H1 (cell line): ENCODE results near the gene SPDYC. TPM values are rescaled to one million over a fixed set of nuclear protein-coding genes. Genes with fewer than 3 reads are reported as not detected.

Source experiments
- CTCF ChIA-PET: fragments of 300-600 bp; sonication (Branson Sonifier 250); formaldehyde crosslinking; loops from one replicate; lab custom pipeline; 2021; ENCODE audit not compliant: partially characterized antibody; lab: Charles Lee
- POLR2A ChIA-PET: fragments of 300-600 bp; sonication (Branson Sonifier 250); formaldehyde crosslinking; loops from one replicate; lab custom pipeline; 2021; ENCODE audit warnings: inconsistent platforms; ENCODE audit not compliant: partially characterized antibody; lab: Charles Lee
- DNase-seq, 2 experiments: peaks; one replicate each; pipeline versions ENCODE4 v3.0.0 to v3.0.0-alpha.2; 2010 to 2022; ENCODE audit warnings: low spot score in 2 of 2, low read depth in 1 of 2, mixed read lengths in 1 of 2
- FAIRE-seq: peaks from 2 replicates; lab custom pipeline; 2011; peaks lifted over from hg19 to GRCh38; lab: Jason Lieb, UNC
- H2AFZ ChIP-seq: 2 replicates; pipeline ENCODE4 v1.8.1; 2012; ENCODE audit warnings: low read length, inconsistent platforms
- H2AK5ac ChIP-seq: 2 replicates; pipeline ENCODE4 v1.6.1; 2013; ENCODE audit warnings: low read depth, low read length
- H2BK120ac ChIP-seq: replicated peaks from 2 replicates; pipeline ENCODE3; 2013; ENCODE audit warnings: low read depth, low read length, inconsistent platforms
- H2BK12ac ChIP-seq: 2 replicates; pipeline ENCODE4 v1.6.1; 2013; ENCODE audit warnings: low read depth, low read length
- H2BK15ac ChIP-seq: 2 replicates; pipeline ENCODE4 v1.6.1; 2013; ENCODE audit warnings: low read length
- H2BK20ac ChIP-seq: 2 replicates; pipeline ENCODE4 v1.6.1; 2013; ENCODE audit warnings: low read length
- H2BK5ac ChIP-seq: 2 replicates; pipeline ENCODE4 v1.6.1; 2013; ENCODE audit warnings: low read depth, low read length
- H3K14ac ChIP-seq: 2 replicates; pipeline ENCODE4 v1.6.1; 2013; ENCODE audit warnings: inconsistent platforms; ENCODE audit not compliant: insufficient read length
- H3K18ac ChIP-seq: 2 replicates; pipeline ENCODE4 v1.6.1; 2013; ENCODE audit warnings: low read length; ENCODE audit errors: extremely low read depth
- H3K23ac ChIP-seq: 2 replicates; pipeline ENCODE4 v1.6.1; 2013; ENCODE audit warnings: inconsistent platforms; ENCODE audit not compliant: insufficient read length
- H3K23me2 ChIP-seq: 2 replicates; pipeline ENCODE4 v1.6.1; 2013; ENCODE audit warnings: low read depth, low read length
- H3K27ac ChIP-seq: 2 replicates; pipeline ENCODE4 v1.6.1; 2011; ENCODE audit warnings: low read depth, low read length, inconsistent platforms
- H3K27me3 ChIP-seq, 4 experiments: replicated peaks in 1 of 4; 1 replicate in 1 of 4; 2 replicates in 3 of 4; pipeline versions ENCODE4 v1.6.1 to v1.8.1; 2011 to 2013; ENCODE audit warnings: low read length in 3 of 4, mild to moderate bottlenecking in 3 of 4, inconsistent platforms in 2 of 4, mixed read lengths in 2 of 4, moderate library complexity in 1 of 4; ENCODE audit not compliant: control insufficient read depth in 3 of 4, insufficient read depth in 3 of 4; ENCODE audit errors: extremely low read depth in 1 of 4
- H3K36me3 ChIP-seq, 4 experiments: 2 replicates each; pipeline versions ENCODE4 v1.6.1 to v1.8.1; 2011 to 2013; ENCODE audit warnings: mild to moderate bottlenecking in 4 of 4, low read length in 3 of 4, moderate library complexity in 2 of 4, control low read depth in 1 of 4, inconsistent platforms in 1 of 4; ENCODE audit not compliant: insufficient read depth in 4 of 4, control insufficient read depth in 2 of 4
- H3K4ac ChIP-seq: replicated peaks from 2 replicates; pipeline ENCODE3; 2013; ENCODE audit warnings: low read length, low read depth, mixed read lengths, inconsistent platforms; ENCODE audit not compliant: insufficient read length
- H3K4me1 ChIP-seq, 4 experiments: replicated peaks in 1 of 4; 1 replicate in 1 of 4; 2 replicates in 3 of 4; pipeline versions ENCODE4 v1.6.1 to v1.8.1; 2011 to 2013; ENCODE audit warnings: low read length in 3 of 4, inconsistent platforms in 2 of 4, mixed read lengths in 1 of 4; ENCODE audit not compliant: insufficient read depth in 4 of 4, control insufficient read depth in 3 of 4
- H3K4me2 ChIP-seq, 2 experiments: 2 replicates each; pipeline versions ENCODE4 v1.6.1 to v1.8.1; 2011 to 2013; ENCODE audit warnings: low read depth in 2 of 2, low read length in 2 of 2, control low read depth in 1 of 2, inconsistent platforms in 1 of 2, mild to moderate bottlenecking in 1 of 2; ENCODE audit not compliant: insufficient read depth in 1 of 2
- H3K4me3 ChIP-seq, 4 experiments: fragments of 200-600, 300-600 bp in 1 of 4; sonication (generic), shearing (Covaris generic), sonication (Bioruptor Twin) in 1 of 4; 2 replicates each; pipeline versions ENCODE4 v1.5.1 to v1.8.1; 2011 to 2016; ENCODE audit warnings: low read length in 4 of 4, low read depth in 3 of 4, control low read depth in 2 of 4, inconsistent platforms in 2 of 4, mild to moderate bottlenecking in 2 of 4, mixed read lengths in 1 of 4, moderate library complexity in 1 of 4; ENCODE audit not compliant: insufficient read depth in 2 of 4; ENCODE audit errors: extremely low read depth in 1 of 4
- H3K56ac ChIP-seq: replicated peaks from 2 replicates; pipeline ENCODE3; 2013; ENCODE audit warnings: low read depth, mild to moderate bottlenecking, mixed read lengths, low read length, inconsistent platforms; ENCODE audit not compliant: insufficient read length
- H3K79me1 ChIP-seq: 2 replicates; pipeline ENCODE4 v1.6.1; 2013; ENCODE audit warnings: low read depth, low read length, control low read depth
- H3K79me2 ChIP-seq, 2 experiments: 2 replicates each; pipeline versions ENCODE4 v1.6.1 to v1.8.1; 2012 to 2013; ENCODE audit warnings: low read length in 2 of 2, mild to moderate bottlenecking in 2 of 2, inconsistent platforms in 1 of 2; ENCODE audit not compliant: insufficient read depth in 2 of 2, control insufficient read depth in 1 of 2
- H3K9ac ChIP-seq, 4 experiments: replicated peaks in 1 of 4; 1 replicate in 1 of 4; 2 replicates in 3 of 4; pipeline versions ENCODE4 v1.6.1 to v1.8.1; 2011 to 2013; ENCODE audit warnings: low read depth in 3 of 4, low read length in 3 of 4, control low read depth in 2 of 4, mild to moderate bottlenecking in 2 of 4, moderate library complexity in 2 of 4, inconsistent platforms in 1 of 4; ENCODE audit errors: extremely low read depth in 1 of 4
- H3K9me3 ChIP-seq, 2 experiments: 2 replicates each; pipeline versions ENCODE4 v1.6.1 to v1.8.1; 2012 to 2013; ENCODE audit warnings: mild to moderate bottlenecking in 2 of 2, moderate library complexity in 2 of 2, control low read depth in 1 of 2, inconsistent platforms in 1 of 2, low read depth in 1 of 2, low read length in 1 of 2, mixed read lengths in 1 of 2; ENCODE audit not compliant: insufficient read depth in 2 of 2
- H4K20me1 ChIP-seq, 2 experiments: replicated peaks in 1 of 2; 2 replicates each; pipeline versions ENCODE3 to v1.8.1; 2011 to 2013; ENCODE audit warnings: inconsistent platforms in 2 of 2, low read length in 2 of 2, mild to moderate bottlenecking in 1 of 2; ENCODE audit not compliant: insufficient read depth in 2 of 2, control insufficient read depth in 1 of 2
- H4K5ac ChIP-seq: 2 replicates; pipeline ENCODE4 v1.6.1; 2013; ENCODE audit warnings: low read length, low read depth, mixed read lengths, inconsistent platforms; ENCODE audit not compliant: insufficient read length
- H4K8ac ChIP-seq: 2 replicates; pipeline ENCODE4 v1.8.0; 2013; ENCODE audit warnings: mild to moderate bottlenecking, moderate library complexity, low read length, inconsistent platforms; ENCODE audit not compliant: insufficient read depth; ENCODE audit errors: extremely low read depth
- H4K91ac ChIP-seq: replicated peaks from 2 replicates; pipeline ENCODE3; 2013; ENCODE audit warnings: low read length, mixed read lengths, inconsistent platforms; ENCODE audit not compliant: insufficient read length
- BACH1 ChIP-seq: IDR thresholded peaks from 2 replicates; pipeline ENCODE4 v1.6.1; 2012; ENCODE audit warnings: low read length, improper control_type of control experiment
- CHD1 ChIP-seq: IDR thresholded peaks from 2 replicates; pipeline ENCODE4 v1.6.1; 2012; ENCODE audit warnings: low read depth, low read length, improper control_type of control experiment
- JUND ChIP-seq: IDR thresholded peaks from 2 replicates; pipeline ENCODE4 v1.6.1; 2011; ENCODE audit warnings: mild to moderate bottlenecking, improper control_type of control experiment, low read length
- KDM1A ChIP-seq: fragments of 200-600, 300-600 bp; sonication (generic); IDR thresholded peaks from 2 replicates; pipeline ENCODE4 v1.7.1; 2016; ENCODE audit warnings: mild to moderate bottlenecking, low read length, borderline replicate concordance
- MAFK ChIP-seq: IDR thresholded peaks from 2 replicates; pipeline ENCODE4 v1.6.1; 2012; ENCODE audit warnings: low read depth, mild to moderate bottlenecking, improper control_type of control experiment, low read length
- MAX ChIP-seq: IDR thresholded peaks from 2 replicates; pipeline ENCODE4 v1.6.1; 2012; ENCODE audit warnings: inconsistent platforms
- PHF8 ChIP-seq: fragments of 200-600 bp; sonication (generic); conservative IDR thresholded peaks from 2 replicates; pipeline ENCODE4 v1.7.1; 2012; ENCODE audit warnings: low read depth, mild to moderate bottlenecking, inconsistent platforms, low read length, moderate library complexity
- POLR2A ChIP-seq, 2 experiments: IDR thresholded peaks; 1 replicate in 1 of 2; 2 replicates in 1 of 2; pipeline ENCODE4 v1.6.1; 2011; ENCODE audit warnings: low read depth in 2 of 2, low read length in 2 of 2, mild to moderate bottlenecking in 2 of 2; ENCODE audit errors: control extremely low read depth in 1 of 2
- POLR2AphosphoS5 ChIP-seq: IDR thresholded peaks from 2 replicates; pipeline ENCODE4 v1.6.1; 2011; ENCODE audit warnings: low read depth, low read length
- RFX5 ChIP-seq: IDR thresholded peaks from 2 replicates; pipeline ENCODE4 v1.6.1; 2011; ENCODE audit warnings: low read depth, low read length, improper control_type of control experiment, borderline replicate concordance
- RXRA ChIP-seq: IDR thresholded peaks from 2 replicates; pipeline ENCODE4 v1.6.1; 2011; ENCODE audit warnings: low read depth, mild to moderate bottlenecking, low read length, moderate library complexity; ENCODE audit not compliant: insufficient read depth
- WGBS, 2 experiments: shearing (Covaris generic) in 1 of 2; methylation state at CpG; one replicate each; pipeline versions ENCODE4 v1.1.6 to v1.1.7; 2013 to 2015; ENCODE audit warnings: low lambda C conversion rate in 2 of 2, mixed read lengths in 2 of 2, inconsistent platforms in 1 of 2, low coverage in 1 of 2, missing lambda C conversion rate in 1 of 2; ENCODE audit not compliant: insufficient replicate concordance in 2 of 2, insufficient coverage in 1 of 2, insufficient read length in 1 of 2; ENCODE audit errors: extremely low coverage in 1 of 2, missing lambda C conversion rate in 1 of 2; 5-methylcytosine and 5-hydroxymethylcytosine counted together
- polyA plus RNA-seq, 7 experiments: library from polyadenylated mRNA; depleted of rRNA in 3 of 7; stranded (reverse) in 5 of 7; unstranded in 2 of 7; fragments of >200 nt in 5 of 7; fragments of 200-250 nt in 2 of 7; gene quantifications; 1 replicate in 5 of 7; 2 replicates in 1 of 7; 4 replicates in 1 of 7; pipeline versions ENCODE4 v1.2.1 to v1.2.3, GENCODE V29; 2011 to 2013; ENCODE audit warnings: missing spikeins in 2 of 7, mixed read lengths in 2 of 7
- total RNA-seq: library from RNA; stranded (reverse); fragmentation: NEBNext Ultra II Directional; extraction: Animal tissue kit (Norgen Biotek cat#: 25700); gene quantifications from 2 replicates; pipeline ENCODE4 v1.2.1, GENCODE V29; 2021

Gene SPDYC
- total and polyA plus RNA-seq, 2 of the 8 experiments (the other 6 are each of a cell fraction or from before 2014, with no cell fraction given), result 0.15 TPM; not detected in 1

GRCh38 chr11:65131417-65131776, 38.6 kb upstream of the SPDYC start:
- H2BK12ac ChIP-seq, result 0 out of 2 replicates have a peak overlapping the region, but pooled peaks have one; percentile 27
- no peak overlapping the region for H3K27ac ChIP-seq
- H4K8ac ChIP-seq, result no peak overlapping the region
- no peak overlapping the region for H3K4me2 ChIP-seq
- peaks cover 0 to 15% of the 10 kb centered on the region in 2 experiments; a peak in 1 of 4 replicates for H3K79me2 ChIP-seq
- no peak overlapping the region for H2AK5ac ChIP-seq
- H3K18ac ChIP-seq, result no peak overlapping the region
- H3K36me3 ChIP-seq, result peaks cover 16 to 48% (median 39%) of the 10 kb centered on the region in 4 experiments
- H4K20me1 ChIP-seq, result peaks cover 0 to 16% of the 10 kb centered on the region in 2 experiments
- CTCF ChIA-PET, result interaction anchor here (0.8 to 9.5 kb wide), 7 partner anchors 9 to 284 kb away, joined by 3 to 71 read pairs (median 4); partner anchors contain the start of genes CAPN1, FAU, MRPL49 and TM7SF2
- no peaks in the 10 kb centered on the region for H3K9me3 ChIP-seq
- H3K23ac ChIP-seq, result no peak overlapping the region
- H2BK20ac ChIP-seq, result no peak overlapping the region
- H3K4me1 ChIP-seq, result peaks cover 0 to 13% (median 7%) of the 10 kb centered on the region in 4 experiments; a peak in 6 of 7 replicates
- FAIRE-seq (no peak), DNase-seq (no peak)
- no peak overlapping the region for H2AFZ ChIP-seq
- peaks cover 14% of the 10 kb centered on the region for H3K23me2 ChIP-seq
- no peak overlapping the region for H3K4me3 ChIP-seq
- peaks cover 3% of the 10 kb centered on the region; the same call in 1 of the 2 replicates for H3K79me1 ChIP-seq
- TF ChIP-seq JUND (no peak), RFX5 (no peak), MAFK (no peak), POLR2AphosphoS5 (no peak), BACH1 (no peak), MAX (no peak), RXRA (no peak), POLR2A (IDR thresholded peaks at IDR 0.05; ENCODE audit: control extremely low read depth in 1 of 2, low read depth in 2 of 2, low read length in 2 of 2) (no peak), CHD1 (no peak), PHF8 (no peak), KDM1A (no peak)
- no peak overlapping the region for H3K4ac ChIP-seq
- no peak overlapping the region for H4K91ac ChIP-seq
- H3K27me3 ChIP-seq, result no peaks in the 10 kb centered on the region
- H3K9ac ChIP-seq, result no peak overlapping the region
- no peak overlapping the region for H2BK120ac ChIP-seq
- no peak overlapping the region for H3K56ac ChIP-seq
- no peak overlapping the region for H2BK5ac ChIP-seq
- 84% methylated on average over 3 of the region's 3 CpGs; no CpG with 5 or more reads in 1 of the 2 experiments for WGBS, 2 experiments
- no peak overlapping the region for H4K5ac ChIP-seq
- no peak overlapping the region for H3K14ac ChIP-seq
- POLR2A ChIA-PET, result interaction anchor here (1.0 to 15.8 kb wide), 3 partner anchors 13 to 38 kb away, joined by 3 to 305 read pairs (median 11); partner anchors contain the start of genes FAU, MRPL49, TM7SF2 and ZNHIT2
- H2BK15ac ChIP-seq, result no peak overlapping the region
